Activated naive CD8-positive, alpha-beta T cell treated with anti-CD3 and anti-CD28 coated beads, Interleukin-2, amount 50 U/mL, for 16 hours (primary cell): ENCODE measurements around the gene LINC01488.

Source experiments
- DNase-seq: peaks from one replicate; pipeline ENCODE4 v3.0.0-alpha.2; 2020; ENCODE audit warnings: low read depth, low spot score

The LINC01488 gene

DNA sequence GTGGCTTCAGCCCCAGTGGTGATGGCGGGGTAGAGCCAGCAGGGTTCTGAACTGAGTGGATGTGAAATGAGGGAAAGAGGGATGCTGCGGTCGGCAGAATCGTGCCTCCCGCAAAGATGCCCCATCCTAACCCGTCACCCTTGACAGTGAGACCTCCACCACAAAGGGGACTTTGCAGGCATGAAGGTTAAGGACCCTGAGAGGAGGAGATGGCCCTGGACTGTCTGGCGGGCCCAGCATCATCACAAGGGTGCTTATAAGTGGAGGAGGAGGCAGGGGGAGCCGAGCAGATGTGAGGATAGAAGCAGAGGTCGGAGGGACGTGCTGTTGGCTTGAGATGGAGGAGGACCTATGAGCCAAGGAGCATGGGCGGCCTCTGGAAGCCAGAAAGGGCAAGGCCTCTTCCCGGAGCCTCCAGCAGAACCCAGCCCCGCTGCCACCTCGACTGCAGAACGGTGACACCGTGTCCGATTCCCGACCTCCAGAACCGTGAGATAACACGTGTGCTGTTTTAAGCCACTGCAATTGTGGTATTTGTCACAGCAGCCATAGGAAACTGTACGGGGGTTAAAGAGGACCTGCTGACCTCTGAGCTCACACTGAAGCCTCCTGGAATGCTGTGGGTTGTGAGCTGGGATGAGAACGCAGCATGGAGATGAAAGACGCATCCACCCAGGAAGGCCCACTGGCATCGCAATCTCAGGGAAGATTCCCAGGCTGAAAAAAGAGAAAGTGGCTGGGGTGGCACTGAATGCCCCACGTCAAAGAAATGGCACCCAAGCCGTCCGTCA, 10.9 kb downstream of the LINC01488 start:
- DNase-seq = no peak

GRCh38 chr11:69493931-69494821, 12.7 kb downstream of the LINC01488 start:
- no peak for DNase-seq

DNA sequence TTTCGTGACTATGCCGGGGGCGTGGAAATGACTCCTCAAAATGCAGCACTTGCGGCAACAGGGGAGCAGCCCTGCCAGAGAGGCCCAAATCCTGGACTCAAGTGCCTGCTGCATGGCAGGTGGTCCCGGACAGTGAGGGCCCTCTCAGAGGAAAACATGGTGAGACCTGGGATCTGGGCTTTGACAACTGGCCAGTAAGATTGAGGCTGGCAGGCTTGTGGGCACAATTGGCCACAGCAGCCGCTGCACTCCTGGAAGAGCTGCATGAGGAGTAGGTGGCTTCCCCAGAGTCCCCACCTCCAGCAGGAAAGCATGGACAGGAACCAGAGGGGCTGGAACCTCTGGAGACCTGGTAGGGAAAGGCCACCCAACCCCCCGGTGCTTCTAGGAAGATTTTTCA, 13.4 kb downstream of the LINC01488 start:
- no peak for DNase-seq

DNA sequence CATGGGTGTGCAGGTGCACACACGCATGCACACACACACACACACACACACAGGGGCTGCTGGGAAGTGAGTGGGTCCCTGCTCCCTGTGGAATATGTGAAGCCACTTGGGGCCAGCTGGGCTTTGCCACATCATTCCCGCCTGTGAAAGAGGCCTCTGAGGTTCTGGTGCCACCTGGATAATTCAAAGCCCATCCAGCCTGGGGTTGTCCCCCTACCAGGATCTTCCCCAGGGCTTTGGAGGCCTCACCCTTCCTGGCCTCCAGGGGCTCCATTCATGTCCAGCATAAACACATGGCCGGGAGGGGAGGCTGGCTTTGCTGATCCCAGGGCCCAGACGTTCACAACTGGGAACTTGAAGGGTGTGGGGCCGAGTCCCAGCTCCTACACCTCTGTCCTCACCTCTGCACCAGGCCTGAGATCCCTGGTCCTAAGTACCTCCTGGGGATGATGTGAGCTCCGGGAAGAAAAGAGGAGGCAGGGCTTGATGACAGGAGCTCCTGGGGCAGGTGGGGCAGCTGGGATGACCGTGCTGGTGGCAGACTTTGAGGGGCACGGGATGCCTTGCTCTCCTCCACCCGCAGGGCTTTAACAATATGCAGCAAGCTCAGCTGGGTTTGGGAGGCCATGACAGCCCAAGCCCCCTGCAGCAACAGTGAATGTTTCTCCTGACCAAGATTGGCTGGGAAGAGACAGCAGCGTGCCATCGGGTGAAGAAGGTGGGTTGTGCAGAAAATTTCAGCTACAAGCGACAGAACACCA, 14.2 kb downstream of the LINC01488 start:
- DNase-seq = no peak

GRCh38 chr11:69496202-69496557, 14.7 kb downstream of the LINC01488 start:
- DNase-seq = no peak

DNA sequence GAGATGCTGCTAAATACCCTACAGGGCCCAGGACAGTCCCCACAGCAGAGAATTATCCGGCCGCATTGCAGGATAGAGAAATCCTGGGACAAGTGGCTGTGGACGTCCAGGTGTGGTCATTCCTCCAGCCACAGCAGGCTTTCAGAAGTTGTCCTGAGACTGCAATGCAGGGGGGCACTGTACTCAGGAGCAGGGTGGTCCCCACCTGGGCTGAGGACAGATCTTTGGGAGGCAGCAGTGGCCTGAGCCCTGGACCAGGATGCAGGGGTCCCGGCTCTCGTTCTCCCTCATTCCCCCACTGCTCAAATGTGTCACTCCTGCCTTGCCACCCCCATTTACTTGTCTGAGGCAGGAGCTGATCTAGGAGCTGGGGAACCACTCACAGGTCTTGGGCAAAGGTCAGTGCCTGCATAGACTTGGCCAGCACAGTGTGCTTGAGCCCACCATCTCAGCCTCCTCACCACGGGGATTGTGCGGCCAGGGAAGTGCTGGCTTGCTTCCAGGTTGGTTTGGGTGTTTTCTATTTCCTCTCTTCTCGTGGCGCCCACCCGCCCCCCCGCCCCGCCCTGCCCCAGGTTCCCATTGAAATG, 15.3 kb downstream of the LINC01488 start:
- no peak for DNase-seq

- no peak for DNase-seq
Measured at GRCh38 chr11:69497221-69497787, 15.8 kb downstream of the LINC01488 start.

GRCh38 chr11:69498614-69499175, 17.2 kb downstream of the LINC01488 start:
- no peak for DNase-seq

- no peak for DNase-seq
Measured at GRCh38 chr11:69499186-69499917, 17.9 kb downstream of the LINC01488 start.

- no peak for DNase-seq
Measured at GRCh38 chr11:69499918-69500284, 18.4 kb downstream of the LINC01488 start.

- DNase-seq = no peak
Measured at GRCh38 chr11:69500285-69501120, 19.0 kb downstream of the LINC01488 start.

DNA sequence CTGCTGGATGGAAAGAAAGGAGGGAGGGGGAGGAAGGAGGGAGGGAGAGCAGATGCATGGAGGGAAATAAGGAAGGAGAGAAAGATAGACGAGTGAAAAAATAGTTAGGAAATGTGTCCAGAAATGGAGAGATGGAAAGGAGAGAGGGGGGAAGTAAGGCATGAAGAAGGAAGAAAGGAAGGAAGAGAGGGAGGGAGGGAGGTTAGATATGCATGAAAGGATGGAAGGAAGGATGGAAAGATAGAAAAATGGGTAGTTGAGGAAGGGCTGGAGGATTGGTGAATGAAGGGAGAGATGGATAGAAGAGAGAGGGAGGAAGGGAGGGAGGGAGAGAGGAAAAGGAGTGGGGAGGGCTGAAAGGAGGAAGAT, 19.6 kb downstream of the LINC01488 start:
- DNase-seq = no peak

- DNase-seq = no peak
Measured at GRCh38 chr11:69501891-69502860, 20.7 kb downstream of the LINC01488 start.

GRCh38 chr11:69504127-69504526, 22.7 kb downstream of the LINC01488 start:
- DNase-seq = no peak

DNA sequence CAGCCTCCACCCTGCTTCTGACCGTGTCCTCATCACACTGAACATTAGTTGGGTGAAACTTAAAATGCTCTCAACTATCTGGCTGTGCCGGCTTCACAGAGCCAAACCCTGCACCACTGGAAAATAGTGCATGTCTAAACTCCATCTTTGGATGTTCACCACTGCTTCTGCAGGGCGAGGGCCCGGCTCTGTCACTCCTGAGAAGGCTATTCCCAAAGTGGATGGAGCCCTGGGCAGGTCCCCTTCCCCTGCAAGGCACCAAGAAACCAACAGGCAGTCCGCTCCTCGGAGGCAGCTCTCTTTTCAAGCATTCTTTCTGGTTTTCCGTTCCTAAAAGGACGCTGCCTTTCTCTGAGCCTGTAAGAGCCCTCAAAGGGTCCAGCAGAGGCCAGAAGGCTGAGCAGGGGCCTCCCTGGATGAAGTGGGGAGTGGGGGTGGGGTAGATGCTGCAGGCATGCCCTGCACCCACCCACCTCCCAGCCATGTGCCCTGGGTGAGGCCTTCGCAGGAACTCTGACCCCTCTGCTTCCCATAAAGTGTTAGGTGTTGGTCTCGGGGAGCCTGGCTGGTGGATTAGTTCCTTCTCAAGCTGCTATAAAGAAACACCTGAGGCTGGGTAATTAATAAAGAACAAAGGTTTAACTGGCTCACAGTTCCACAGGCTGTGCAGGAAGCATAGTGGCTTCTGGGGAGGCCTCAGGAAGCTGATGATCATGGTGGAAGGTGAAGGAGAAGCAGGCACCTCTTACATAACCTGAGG, 23.3 kb downstream of the LINC01488 start:
- no peak for DNase-seq

GRCh38 chr11:69508974-69509373, 27.5 kb downstream of the LINC01488 start:
- DNase-seq = no peak

GRCh38 chr11:69509381-69509780, 27.9 kb downstream of the LINC01488 start:
- no peak for DNase-seq
